ENCODE measurements around the gene DBH.

- TF ChIP-seq, protein P1, sequence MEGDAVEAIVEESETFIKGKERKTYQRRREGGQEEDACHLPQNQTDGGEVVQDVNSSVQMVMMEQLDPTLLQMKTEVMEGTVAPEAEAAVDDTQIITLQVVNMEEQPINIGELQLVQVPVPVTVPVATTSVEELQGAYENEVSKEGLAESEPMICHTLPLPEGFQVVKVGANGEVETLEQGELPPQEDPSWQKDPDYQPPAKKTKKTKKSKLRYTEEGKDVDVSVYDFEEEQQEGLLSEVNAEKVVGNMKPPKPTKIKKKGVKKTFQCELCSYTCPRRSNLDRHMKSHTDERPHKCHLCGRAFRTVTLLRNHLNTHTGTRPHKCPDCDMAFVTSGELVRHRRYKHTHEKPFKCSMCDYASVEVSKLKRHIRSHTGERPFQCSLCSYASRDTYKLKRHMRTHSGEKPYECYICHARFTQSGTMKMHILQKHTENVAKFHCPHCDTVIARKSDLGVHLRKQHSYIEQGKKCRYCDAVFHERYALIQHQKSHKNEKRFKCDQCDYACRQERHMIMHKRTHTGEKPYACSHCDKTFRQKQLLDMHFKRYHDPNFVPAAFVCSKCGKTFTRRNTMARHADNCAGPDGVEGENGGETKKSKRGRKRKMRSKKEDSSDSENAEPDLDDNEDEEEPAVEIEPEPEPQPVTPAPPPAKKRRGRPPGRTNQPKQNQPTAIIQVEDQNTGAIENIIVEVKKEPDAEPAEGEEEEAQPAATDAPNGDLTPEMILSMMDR (IDR thresholded peaks at IDR 0.05; ENCODE audit: low read depth, low read length), result no peak
- TF ChIP-seq EZH2phosphoT487 (IDR thresholded peaks at IDR 0.05; ENCODE audit: low read depth), result no peak
These were observed 53.1 kb downstream of the DBH start for GRCh38 chr9:133689151-133689763.
